GM20000 (cell line): Measurements from ENCODE around the gene TENM3.

ENCODE experiments used
- DNase-seq: peaks from one replicate; pipeline ENCODE4 v3.0.0; 2012; ENCODE audit warnings: low spot score
- TF ChIP-seq, protein P1 (sequence below): IDR thresholded peaks from 2 replicates; pipeline ENCODE4 v1.5.1; 2012; ENCODE audit warnings: mild to moderate bottlenecking, control low read depth; ENCODE audit errors: extremely low read depth, missing control alignments

The TENM3 gene

DNA sequence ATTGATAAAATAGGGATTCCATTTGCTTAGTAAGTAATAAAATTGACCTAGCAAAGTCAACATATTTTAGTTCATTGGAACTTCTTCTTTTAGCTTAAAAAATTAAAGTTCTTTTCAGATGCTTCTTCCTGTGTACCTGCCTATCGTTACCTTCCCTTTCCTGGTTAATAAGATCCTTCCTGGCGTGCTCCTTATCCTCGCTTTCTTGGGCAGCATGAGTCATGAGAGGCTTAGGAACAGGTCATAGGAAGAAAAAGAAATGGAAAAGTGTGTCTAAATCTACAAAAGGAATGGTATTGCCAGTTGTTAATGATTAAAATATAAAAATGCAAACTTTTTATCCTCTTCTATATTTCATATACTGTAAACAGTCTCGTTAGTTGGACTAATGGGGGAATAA is 503.7 kb downstream of the TENM3 start:
- no peak for DNase-seq
- TF ChIP-seq, protein P1, sequence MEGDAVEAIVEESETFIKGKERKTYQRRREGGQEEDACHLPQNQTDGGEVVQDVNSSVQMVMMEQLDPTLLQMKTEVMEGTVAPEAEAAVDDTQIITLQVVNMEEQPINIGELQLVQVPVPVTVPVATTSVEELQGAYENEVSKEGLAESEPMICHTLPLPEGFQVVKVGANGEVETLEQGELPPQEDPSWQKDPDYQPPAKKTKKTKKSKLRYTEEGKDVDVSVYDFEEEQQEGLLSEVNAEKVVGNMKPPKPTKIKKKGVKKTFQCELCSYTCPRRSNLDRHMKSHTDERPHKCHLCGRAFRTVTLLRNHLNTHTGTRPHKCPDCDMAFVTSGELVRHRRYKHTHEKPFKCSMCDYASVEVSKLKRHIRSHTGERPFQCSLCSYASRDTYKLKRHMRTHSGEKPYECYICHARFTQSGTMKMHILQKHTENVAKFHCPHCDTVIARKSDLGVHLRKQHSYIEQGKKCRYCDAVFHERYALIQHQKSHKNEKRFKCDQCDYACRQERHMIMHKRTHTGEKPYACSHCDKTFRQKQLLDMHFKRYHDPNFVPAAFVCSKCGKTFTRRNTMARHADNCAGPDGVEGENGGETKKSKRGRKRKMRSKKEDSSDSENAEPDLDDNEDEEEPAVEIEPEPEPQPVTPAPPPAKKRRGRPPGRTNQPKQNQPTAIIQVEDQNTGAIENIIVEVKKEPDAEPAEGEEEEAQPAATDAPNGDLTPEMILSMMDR: no peak

- DNase-seq: no peak
- TF ChIP-seq, protein P1: no peak
Measured at GRCh38 chr4:182748283-182748682, 505.1 kb downstream of the TENM3 start.

- no peak for DNase-seq
- TF ChIP-seq, protein P1: no peak
Measured at GRCh38 chr4:182748949-182749348, 505.7 kb downstream of the TENM3 start.

DNA sequence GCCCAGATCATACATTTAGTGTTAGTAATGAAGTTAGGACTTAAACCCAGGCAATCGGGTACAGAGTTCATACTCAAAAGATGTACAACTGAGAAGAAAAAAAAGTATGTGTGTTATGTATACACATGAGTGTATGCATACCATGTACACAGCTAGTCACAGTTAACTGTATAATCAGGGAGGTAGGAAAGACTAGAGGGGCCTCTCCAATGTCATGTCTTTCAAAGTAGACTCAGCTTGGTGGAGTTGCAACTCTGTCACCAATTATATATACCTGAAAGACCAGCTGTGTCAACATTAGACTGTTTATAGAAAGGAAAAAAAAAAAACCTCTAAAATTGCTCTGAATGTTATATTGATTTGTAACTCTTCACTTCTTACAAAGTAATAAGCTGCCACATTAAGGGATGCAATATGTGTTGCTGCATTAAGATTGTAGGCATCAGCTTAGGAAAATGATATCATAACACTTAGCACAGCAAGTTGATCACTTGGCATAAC is 506.5 kb downstream of the TENM3 start:
- TF ChIP-seq, protein P1: no peak
- no peak for DNase-seq

GRCh38 chr4:182752158-182752910 is 509.1 kb downstream of the TENM3 start:
- TF ChIP-seq, protein P1: no peak
- no peak for DNase-seq

GRCh38 chr4:182754895-182755294 is 511.7 kb downstream of the TENM3 start:
- TF ChIP-seq, protein P1: no peak
- no peak for DNase-seq

- TF ChIP-seq, protein P1: no peak
Measured at GRCh38 chr4:182756161-182756690, 513.0 kb downstream of the TENM3 start.

More at GRCh38 chr4:182756161-182756690, 513.0 kb downstream of the TENM3 start:
- no peak for DNase-seq
